GM12878 (cell line): ENCODE measurements around the gene NTRK3. TPM values are rescaled to one million over a fixed set of nuclear protein-coding genes. Genes with fewer than 3 reads are reported as not detected.

Source experiments
- ATAC-seq: fragments of 200-7000 bp; cut with Tn5 transposase; 3 replicates; pipeline ENCODE4 v1.9.1; 2020; ENCODE audit warnings: mild to moderate bottlenecking, moderate library complexity
- BruUV-seq: library from RNA; stranded (reverse); fragments of 400-500 nt; replicated peaks from 2 replicates; lab custom pipeline; 2021; lab: Mats Ljungman, UMichigan
- CTCF ChIA-PET: fragments of 300-600 bp; sonication (Branson Sonifier 250); formaldehyde crosslinking; extraction: SDS; loops from one replicate; lab custom pipeline; 2021; ENCODE audit warnings: inconsistent platforms; lab: Yijun Ruan, JAX
- POLR2A ChIA-PET: fragments of 350-600 bp; formaldehyde crosslinking; extraction: SDS; loops from one replicate; lab custom pipeline; 2021; ENCODE audit warnings: inconsistent platforms; lab: Charles Lee
- RAD21 ChIA-PET: fragments of 300-600 bp; sonication (Branson Sonifier 250); formaldehyde crosslinking; loops from one replicate; lab custom pipeline; 2023; ENCODE audit warnings: antibody characterized with exemption; ENCODE audit not compliant: unreplicated experiment; lab: Charles Lee
- SMC1A ChIA-PET: fragments of 300-600 bp; sonication (Branson Sonifier 250); formaldehyde crosslinking; loops from one replicate; lab custom pipeline; 2023; ENCODE audit not compliant: unreplicated experiment, uncharacterized antibody; lab: Charles Lee
- DNase-seq: peaks from one replicate; pipeline ENCODE4 v3.0.0-alpha.2; 2011; ENCODE audit warnings: low read depth, low spot score
- FAIRE-seq: peaks from 3 replicates; lab custom pipeline; 2011; peaks lifted over from hg19 to GRCh38; lab: Jason Lieb, UNC
- H2AFZ ChIP-seq: 2 replicates; pipeline ENCODE4 v1.6.0; 2011; ENCODE audit warnings: low read depth, low read length, control low read depth; ENCODE audit not compliant: control insufficient read depth
- H3K27ac ChIP-seq: 2 replicates; pipeline ENCODE4 v1.5.1; 2011; ENCODE audit warnings: control low read depth; ENCODE audit not compliant: control insufficient read depth, insufficient read depth
- H3K27me3 ChIP-seq, 2 experiments: replicated peaks in 1 of 2; 2 replicates each; pipeline versions ENCODE4 v1.6.0 to v1.6.1; 2011; ENCODE audit warnings: low read length in 1 of 2; ENCODE audit not compliant: control insufficient read depth in 2 of 2, insufficient read depth in 2 of 2
- H3K36me3 ChIP-seq, 2 experiments: 2 replicates each; pipeline ENCODE4 v1.5.1; 2011; ENCODE audit warnings: low read length in 1 of 2; ENCODE audit not compliant: control insufficient read depth in 2 of 2, insufficient read depth in 2 of 2
- H3K4me1 ChIP-seq: 2 replicates; pipeline ENCODE4 v1.6.1; 2011; ENCODE audit warnings: mild to moderate bottlenecking, low read length, moderate library complexity, mixed read lengths; ENCODE audit not compliant: control insufficient read depth, insufficient read depth
- H3K4me2 ChIP-seq: 2 replicates; pipeline ENCODE4 v1.6.0; 2011; ENCODE audit warnings: control low read depth; ENCODE audit not compliant: control insufficient read depth, insufficient read depth
- H3K4me3 ChIP-seq: fragments of 200-600 bp; sonication (generic); 2 replicates; pipeline ENCODE4 v1.5.1; 2016
- H3K79me2 ChIP-seq: 2 replicates; pipeline ENCODE4 v1.6.0; 2011; ENCODE audit warnings: low read length; ENCODE audit not compliant: control insufficient read depth, insufficient read depth
- H3K9ac ChIP-seq: 2 replicates; pipeline ENCODE4 v1.8.0; 2011; ENCODE audit warnings: low read length, control low read depth, mixed read lengths; ENCODE audit not compliant: control insufficient read depth, insufficient read depth
- H3K9me3 ChIP-seq: replicated peaks from 3 replicates; pipeline ENCODE4 v1.5.1; 2011; ENCODE audit warnings: mild to moderate bottlenecking, low read length; ENCODE audit not compliant: control insufficient read depth, insufficient read depth
- H4K20me1 ChIP-seq: 2 replicates; pipeline ENCODE4 v1.6.0; 2011; ENCODE audit not compliant: control insufficient read depth, insufficient read depth
- ASH2L ChIP-seq: fragments of 300-600, 200-600 bp; sonication (generic); IDR thresholded peaks from 2 replicates; pipeline ENCODE4 v1.6.1; 2017; ENCODE audit warnings: low read depth, mild to moderate bottlenecking, borderline replicate concordance
- BACH1 ChIP-seq: fragments of 450-650 bp; IDR thresholded peaks from 2 replicates; pipeline ENCODE4 v1.6.1; 2017; ENCODE audit warnings: mild to moderate bottlenecking, borderline replicate concordance
- CEBPB ChIP-seq, 2 experiments: fragments of 150-350 bp in 1 of 2; IDR thresholded peaks; 2 replicates each; pipeline ENCODE4 v1.6.1; 2012 to 2014; ENCODE audit warnings: low read depth in 2 of 2, low read length in 2 of 2, borderline replicate concordance in 1 of 2, inconsistent platforms in 1 of 2
- CHD4 ChIP-seq: fragments of 200-600 bp; sonication (generic); IDR thresholded peaks from 2 replicates; pipeline ENCODE4 v1.6.1; 2016; ENCODE audit warnings: mild to moderate bottlenecking
- CREM ChIP-seq: IDR thresholded peaks from 2 replicates; pipeline ENCODE4 v1.6.1; 2014; ENCODE audit warnings: antibody characterized with exemption, low read depth
- EZH2 ChIP-seq: IDR thresholded peaks from 2 replicates; pipeline ENCODE4 v1.6.1; 2012; ENCODE audit warnings: low read depth, mild to moderate bottlenecking, control low read depth, inconsistent platforms, low read length, borderline replicate concordance; ENCODE audit not compliant: control insufficient read depth
- IKZF2 ChIP-seq, 2 experiments: fragments of 450-650 bp; IDR thresholded peaks; 2 replicates each; pipeline ENCODE4 v1.6.1; 2017; ENCODE audit warnings: mild to moderate bottlenecking in 2 of 2, moderate library complexity in 2 of 2
- STAT3 ChIP-seq: IDR thresholded peaks from 2 replicates; pipeline ENCODE4 v1.6.1; 2011; ENCODE audit warnings: low read depth, low read length, improper control_type of control experiment
- TCF12 ChIP-seq: IDR thresholded peaks from 2 replicates; pipeline ENCODE4 v1.6.1; 2011; ENCODE audit warnings: low read depth, mild to moderate bottlenecking, low read length
- ZZZ3 ChIP-seq: IDR thresholded peaks from 2 replicates; pipeline ENCODE4 v1.6.1; 2011; ENCODE audit warnings: low read depth; ENCODE audit not compliant: control insufficient read depth, insufficient read length
- WGBS: methylation state at CpG from one replicate; pipeline ENCODE4 v1.1.6; 2016; ENCODE audit warnings: low lambda C conversion rate; ENCODE audit not compliant: insufficient replicate concordance, insufficient coverage; ENCODE audit errors: missing lambda C conversion rate; 5-methylcytosine and 5-hydroxymethylcytosine counted together
- in situ Hi-C: fragments of 300-500 bp; cut with MboI; formaldehyde crosslinking; loops from 9 replicates; pipeline ENCODE4 v1.14.3; 2018; ENCODE audit warnings: mixed read lengths
- intact Hi-C: fragments of 100-400 bp; cut with micrococcal nuclease; formaldehyde crosslinking; loops from one replicate; pipeline ENCODE4 v1.14.2; 2022; ENCODE audit not compliant: unreplicated experiment
- polyA plus RNA-seq, 11 experiments: library from polyadenylated mRNA; depleted of rRNA in 4 of 11; unstranded in 6 of 11; stranded (reverse) in 5 of 11; fragments of >200 nt; fragmentation: Nextera tagmentation in 4 of 11; fragmentation: Illumina TruSeq in 1 of 11; extraction: Ambion mirVana in 4 of 11; extraction: Trizol in 1 of 11; gene quantifications; 1 replicate in 1 of 11; 2 replicates in 10 of 11; pipeline versions ENCODE4 v1.2.1 to v1.2.3, GENCODE V29; 2011 to 2016; ENCODE audit warnings: inconsistent platforms in 2 of 11, missing spikeins in 2 of 11, low read depth in 1 of 11
- total RNA-seq, 4 experiments: library from RNA; depleted of rRNA in 3 of 4; stranded (reverse); fragments of >200 nt in 3 of 4; fragmentation: Illumina TruSeq in 1 of 4; extraction: Trizol in 1 of 4; gene quantifications; 2 replicates each; pipeline versions ENCODE4 v1.2.1 to v1.2.3, GENCODE V29; 2013 to 2021
- TF ChIP-seq, protein P1 (sequence below): IDR thresholded peaks from 2 replicates; pipeline ENCODE4 v1.6.1; 2011; ENCODE audit warnings: low read depth, mild to moderate bottlenecking, low read length, moderate library complexity, borderline replicate concordance; ENCODE audit errors: extremely low read depth
- TF ChIP-seq, protein P2 (sequence below): fragments of 450-650 bp; formaldehyde crosslinking; IDR thresholded peaks from 2 replicates; pipeline ENCODE4 v1.4.0; 2022; ENCODE audit warnings: mild to moderate bottlenecking, moderate library complexity

NTRK3 gene
- total and polyA plus RNA-seq, 10 of the 15 experiments (the other 5 are each of a cell fraction or from before 2014, with no cell fraction given), result not detected

DNA sequence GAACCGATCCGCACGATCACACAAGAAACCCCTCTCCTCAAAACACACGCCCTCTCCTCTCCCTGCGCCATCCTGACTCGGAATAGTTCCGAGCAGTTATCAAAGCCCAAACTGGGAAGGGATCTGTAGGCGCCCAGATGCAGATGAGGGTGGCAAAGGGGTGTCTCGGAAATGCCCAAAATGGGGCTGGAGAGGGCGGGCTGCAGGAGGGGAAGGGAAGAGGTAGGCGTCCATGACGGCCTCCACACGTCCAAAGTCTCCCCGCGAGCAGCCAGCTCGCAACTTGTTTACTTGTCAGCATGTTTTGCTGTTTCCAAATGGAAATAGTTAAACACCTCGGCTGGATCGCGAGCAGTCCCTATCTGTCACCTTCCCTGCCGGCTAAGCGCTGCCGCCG, 1.5 kb downstream of the NTRK3 start:
- 19% methylated on average over 23 of the region's 23 CpGs for WGBS
- DNase-seq (no peak), FAIRE-seq (no peak), ATAC-seq (no peak)
- H4K20me1 ChIP-seq, result no peaks in the 10 kb centered on the region
- in situ Hi-C loops (no loop called here), intact Hi-C loops (no loop called here)
- no peaks in the 10 kb centered on the region for H3K4me1 ChIP-seq
- H3K4me3 ChIP-seq, result no peak overlapping the region
- CTCF ChIA-PET, result no interaction called here
- no peak overlapping the region for H3K9ac ChIP-seq
- POLR2A ChIA-PET, result no interaction called here
- H3K27ac ChIP-seq, result no peak overlapping the region
- BruUV-seq, result no TSS peak
- no peak overlapping the region for H2AFZ ChIP-seq
- peaks cover 11 to 17% of the 10 kb centered on the region in 2 experiments for H3K27me3 ChIP-seq
- H3K9me3 ChIP-seq, result no peaks in the 10 kb centered on the region
- RAD21 ChIA-PET, result no interaction called here
- H3K36me3 ChIP-seq, result no peaks in the 10 kb centered on the region
- no peak overlapping the region for H3K4me2 ChIP-seq
- SMC1A ChIA-PET, result no interaction called here
- no peaks in the 10 kb centered on the region for H3K79me2 ChIP-seq
- TF ChIP-seq ASH2L, result no peak
- TF ChIP-seq, protein P1, sequence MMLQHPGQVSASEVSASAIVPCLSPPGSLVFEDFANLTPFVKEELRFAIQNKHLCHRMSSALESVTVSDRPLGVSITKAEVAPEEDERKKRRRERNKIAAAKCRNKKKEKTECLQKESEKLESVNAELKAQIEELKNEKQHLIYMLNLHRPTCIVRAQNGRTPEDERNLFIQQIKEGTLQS, result no peak
- TF ChIP-seq CEBPB (IDR thresholded peaks at IDR 0.05; ENCODE audit: borderline replicate concordance in 1 of 2, low read depth in 2 of 2, low read length in 2 of 2), result no peak
- no peak for TF ChIP-seq ZZZ3
- no peak for TF ChIP-seq EZH2
- TF ChIP-seq TCF12, result no peak
- no peak for TF ChIP-seq CREM
- TF ChIP-seq, protein P2, sequence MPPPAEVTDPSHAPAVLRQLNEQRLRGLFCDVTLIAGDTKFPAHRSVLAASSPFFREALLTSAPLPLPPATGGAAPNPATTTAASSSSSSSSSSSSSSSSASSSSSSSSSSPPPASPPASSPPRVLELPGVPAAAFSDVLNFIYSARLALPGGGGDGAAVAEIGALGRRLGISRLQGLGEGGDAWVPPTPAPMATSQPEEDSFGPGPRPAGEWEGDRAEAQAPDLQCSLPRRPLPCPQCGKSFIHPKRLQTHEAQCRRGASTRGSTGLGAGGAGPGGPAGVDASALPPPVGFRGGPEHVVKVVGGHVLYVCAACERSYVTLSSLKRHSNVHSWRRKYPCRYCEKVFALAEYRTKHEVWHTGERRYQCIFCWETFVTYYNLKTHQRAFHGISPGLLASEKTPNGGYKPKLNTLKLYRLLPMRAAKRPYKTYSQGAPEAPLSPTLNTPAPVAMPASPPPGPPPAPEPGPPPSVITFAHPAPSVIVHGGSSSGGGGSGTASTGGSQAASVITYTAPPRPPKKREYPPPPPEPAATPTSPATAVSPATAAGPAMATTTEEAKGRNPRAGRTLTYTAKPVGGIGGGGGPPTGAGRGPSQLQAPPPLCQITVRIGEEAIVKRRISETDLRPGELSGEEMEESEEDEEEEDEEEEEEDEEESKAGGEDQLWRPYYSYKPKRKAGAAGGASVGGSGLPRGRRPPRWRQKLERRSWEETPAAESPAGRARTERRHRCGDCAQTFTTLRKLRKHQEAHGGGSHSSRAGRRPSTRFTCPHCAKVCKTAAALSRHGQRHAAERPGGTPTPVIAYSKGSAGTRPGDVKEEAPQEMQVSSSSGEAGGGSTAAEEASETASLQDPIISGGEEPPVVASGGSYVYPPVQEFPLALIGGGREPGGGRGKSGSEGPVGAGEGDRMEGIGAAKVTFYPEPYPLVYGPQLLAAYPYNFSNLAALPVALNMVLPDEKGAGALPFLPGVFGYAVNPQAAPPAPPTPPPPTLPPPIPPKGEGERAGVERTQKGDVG (CRISPR knock-in tag), result no peak
- no peak for TF ChIP-seq STAT3
- no peak for TF ChIP-seq CHD4
- no peak for TF ChIP-seq IKZF2 (IDR thresholded peaks at IDR 0.05)
- TF ChIP-seq BACH1, result no peak
